Stomach (tissue), 4 donors: ENCODE results near the gene REM1.

ENCODE experiments used
- EP300 ChIP-seq: sonication (generic); formaldehyde crosslinking; IDR thresholded peaks from one replicate; pipeline ENCODE4 v1.6.1; 2017; ENCODE audit warnings: antibody characterized with exemption
- POLR2A ChIP-seq, 4 donors: fragments of 450-650 bp; IDR thresholded peaks; one replicate each; pipeline ENCODE4 v1.6.1; 2016; ENCODE audit warnings: antibody characterized with exemption in 4 of 4, control low read depth in 2 of 4, mild to moderate bottlenecking in 1 of 4, moderate library complexity in 1 of 4
- POLR2AphosphoS5 ChIP-seq, 3 donors: sonication (generic); formaldehyde crosslinking; IDR thresholded peaks; one replicate each; pipeline ENCODE4 v1.6.1; 2016; ENCODE audit warnings: antibody characterized with exemption in 3 of 3
- TF ChIP-seq, protein P1 (sequence below), 7 experiments: fragments of 450-650 bp in 4 of 7; fragments of 200-600 bp in 3 of 7; sonication (generic) in 3 of 7; IDR thresholded peaks; one replicate each; pipeline ENCODE4 v1.5.1; 2016 to 2019; ENCODE audit warnings: antibody characterized with exemption in 7 of 7, control low read depth in 2 of 7, mild to moderate bottlenecking in 1 of 7

GRCh38 chr20:31497838-31498540, 22.9 kb downstream of the REM1 start:
- TF ChIP-seq, protein P1, sequence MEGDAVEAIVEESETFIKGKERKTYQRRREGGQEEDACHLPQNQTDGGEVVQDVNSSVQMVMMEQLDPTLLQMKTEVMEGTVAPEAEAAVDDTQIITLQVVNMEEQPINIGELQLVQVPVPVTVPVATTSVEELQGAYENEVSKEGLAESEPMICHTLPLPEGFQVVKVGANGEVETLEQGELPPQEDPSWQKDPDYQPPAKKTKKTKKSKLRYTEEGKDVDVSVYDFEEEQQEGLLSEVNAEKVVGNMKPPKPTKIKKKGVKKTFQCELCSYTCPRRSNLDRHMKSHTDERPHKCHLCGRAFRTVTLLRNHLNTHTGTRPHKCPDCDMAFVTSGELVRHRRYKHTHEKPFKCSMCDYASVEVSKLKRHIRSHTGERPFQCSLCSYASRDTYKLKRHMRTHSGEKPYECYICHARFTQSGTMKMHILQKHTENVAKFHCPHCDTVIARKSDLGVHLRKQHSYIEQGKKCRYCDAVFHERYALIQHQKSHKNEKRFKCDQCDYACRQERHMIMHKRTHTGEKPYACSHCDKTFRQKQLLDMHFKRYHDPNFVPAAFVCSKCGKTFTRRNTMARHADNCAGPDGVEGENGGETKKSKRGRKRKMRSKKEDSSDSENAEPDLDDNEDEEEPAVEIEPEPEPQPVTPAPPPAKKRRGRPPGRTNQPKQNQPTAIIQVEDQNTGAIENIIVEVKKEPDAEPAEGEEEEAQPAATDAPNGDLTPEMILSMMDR (IDR thresholded peaks at IDR 0.05), result no peak
- TF ChIP-seq EP300, result no peak
- TF ChIP-seq POLR2AphosphoS5 (IDR thresholded peaks at IDR 0.05), result no peak
- no peak for TF ChIP-seq POLR2A (IDR thresholded peaks at IDR 0.05)
